ENCODE measurements around the gene GALNT18.

GALNT18 gene

GRCh38 chr11:11229647-11230046 is 392.2 kb downstream of the GALNT18 start:
- no peak overlapping the region for H3K4me2 ChIP-seq (ENCODE audit: low read depth, low read length)
- no peaks in the 10 kb centered on the region for H3F3A ChIP-seq (ENCODE audit: insufficient read depth, low read length)
- no peak for TF ChIP-seq EZH2phosphoT487 (IDR thresholded peaks at IDR 0.05; ENCODE audit: low read length)
- TF ChIP-seq EZH2 (optimal IDR thresholded peaks at IDR 0.05; ENCODE audit: low read depth, low read length), result no peak
- TF ChIP-seq, protein P1, sequence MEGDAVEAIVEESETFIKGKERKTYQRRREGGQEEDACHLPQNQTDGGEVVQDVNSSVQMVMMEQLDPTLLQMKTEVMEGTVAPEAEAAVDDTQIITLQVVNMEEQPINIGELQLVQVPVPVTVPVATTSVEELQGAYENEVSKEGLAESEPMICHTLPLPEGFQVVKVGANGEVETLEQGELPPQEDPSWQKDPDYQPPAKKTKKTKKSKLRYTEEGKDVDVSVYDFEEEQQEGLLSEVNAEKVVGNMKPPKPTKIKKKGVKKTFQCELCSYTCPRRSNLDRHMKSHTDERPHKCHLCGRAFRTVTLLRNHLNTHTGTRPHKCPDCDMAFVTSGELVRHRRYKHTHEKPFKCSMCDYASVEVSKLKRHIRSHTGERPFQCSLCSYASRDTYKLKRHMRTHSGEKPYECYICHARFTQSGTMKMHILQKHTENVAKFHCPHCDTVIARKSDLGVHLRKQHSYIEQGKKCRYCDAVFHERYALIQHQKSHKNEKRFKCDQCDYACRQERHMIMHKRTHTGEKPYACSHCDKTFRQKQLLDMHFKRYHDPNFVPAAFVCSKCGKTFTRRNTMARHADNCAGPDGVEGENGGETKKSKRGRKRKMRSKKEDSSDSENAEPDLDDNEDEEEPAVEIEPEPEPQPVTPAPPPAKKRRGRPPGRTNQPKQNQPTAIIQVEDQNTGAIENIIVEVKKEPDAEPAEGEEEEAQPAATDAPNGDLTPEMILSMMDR (IDR thresholded peaks at IDR 0.05; ENCODE audit: low read length), result no peak
- no peaks in the 10 kb centered on the region for H3K36me3 ChIP-seq (replicated peaks; ENCODE audit: insufficient read depth, low read length)
- no peak overlapping the region for H2AFZ ChIP-seq (ENCODE audit: low read length)
- H3K9me3 ChIP-seq (replicated peaks; ENCODE audit: insufficient read depth, low read length), result no peaks in the 10 kb centered on the region
- H3K4me1 ChIP-seq (ENCODE audit: low read length), result no peaks in the 10 kb centered on the region
- no peak overlapping the region for H3K27ac ChIP-seq (ENCODE audit: low read length)
- H3K9ac ChIP-seq (ENCODE audit: low read length), result no peak overlapping the region
- H4K20me1 ChIP-seq (ENCODE audit: insufficient read depth, low read length), result no peaks in the 10 kb centered on the region
- no peak overlapping the region for H3K4me3 ChIP-seq (ENCODE audit: low read length)
- H3K9me2 ChIP-seq (replicated peaks; ENCODE audit: insufficient read depth, low read length), result no peaks in the 10 kb centered on the region
- no peak for DNase-seq
- no peaks in the 10 kb centered on the region for H3K79me2 ChIP-seq (ENCODE audit: low read length)
- no peaks in the 10 kb centered on the region for H3K27me3 ChIP-seq (replicated peaks; ENCODE audit: insufficient read depth, low read length)

GRCh38 chr11:11227296-11228085 is 394.3 kb downstream of the GALNT18 start:
- Histone ChIP-seq H3K9me2 (replicated peaks; ENCODE audit: insufficient read depth, low read length) (no peaks in the 10 kb centered on the region), H3K9ac (ENCODE audit: low read length) (no peak overlapping the region), H3K27ac (ENCODE audit: low read length) (no peak overlapping the region), H3K36me3 (replicated peaks; ENCODE audit: insufficient read depth, low read length) (no peaks in the 10 kb centered on the region), H3K4me2 (ENCODE audit: low read depth, low read length) (no peak overlapping the region), H3K79me2 (ENCODE audit: low read length) (no peaks in the 10 kb centered on the region), H3F3A (ENCODE audit: insufficient read depth, low read length) (no peaks in the 10 kb centered on the region), H2AFZ (ENCODE audit: low read length) (no peak overlapping the region), H4K20me1 (ENCODE audit: insufficient read depth, low read length) (no peaks in the 10 kb centered on the region), H3K27me3 (replicated peaks; ENCODE audit: insufficient read depth, low read length) (no peaks in the 10 kb centered on the region), H3K4me3 (ENCODE audit: low read length) (no peak overlapping the region), H3K9me3 (replicated peaks; ENCODE audit: insufficient read depth, low read length) (no peaks in the 10 kb centered on the region), H3K4me1 (ENCODE audit: low read length) (no peaks in the 10 kb centered on the region)
- TF ChIP-seq EZH2phosphoT487 (IDR thresholded peaks at IDR 0.05; ENCODE audit: low read length), result no peak
- TF ChIP-seq, protein P1 (IDR thresholded peaks at IDR 0.05; ENCODE audit: low read length), result no peak
- TF ChIP-seq EZH2 (optimal IDR thresholded peaks at IDR 0.05; ENCODE audit: low read depth, low read length), result no peak
- no peak for DNase-seq
